HG02970 (cell line): ENCODE measurements around the gene TIAM1.

Source experiments
- ATAC-seq: cut with Tn5 transposase; IDR thresholded peaks from one replicate; pipeline ENCODE4 v1.9.1; 2021; ENCODE audit warnings: mild to moderate bottlenecking, moderate library complexity, moderate number of reproducible peaks; ENCODE audit not compliant: unreplicated experiment, low FRiP score

Gene TIAM1

GRCh38 chr21:31182231-31183140 is 161.6 kb downstream of the TIAM1 start:
- ATAC-seq: no peak

- ATAC-seq: no peak
Observed at GRCh38 chr21:31181082-31181750, 162.8 kb downstream of the TIAM1 start.

GRCh38 chr21:31180256-31181081 is 163.6 kb downstream of the TIAM1 start:
- no peak for ATAC-seq

GRCh38 chr21:31176725-31177124 is 167.3 kb downstream of the TIAM1 start:
- no peak for ATAC-seq

- ATAC-seq: no peak
Observed at GRCh38 chr21:31176080-31176551, 167.9 kb downstream of the TIAM1 start.

GRCh38 chr21:31173881-31174555 is 170.0 kb downstream of the TIAM1 start:
- no peak for ATAC-seq

GRCh38 chr21:31172328-31172727 is 171.7 kb downstream of the TIAM1 start:
- no peak for ATAC-seq

- no peak for ATAC-seq
Observed at GRCh38 chr21:31164713-31165694, 179.1 kb downstream of the TIAM1 start.

- ATAC-seq: no peak
Observed at GRCh38 chr21:31162827-31163226, 181.2 kb downstream of the TIAM1 start.

- ATAC-seq: no peak
Observed at GRCh38 chr21:31162079-31162699, 181.9 kb downstream of the TIAM1 start.

GRCh38 chr21:31161157-31161556 is 182.9 kb downstream of the TIAM1 start:
- ATAC-seq: no peak

- no peak for ATAC-seq
Observed at GRCh38 chr21:31159808-31160207, 184.3 kb downstream of the TIAM1 start.

- ATAC-seq: no peak
Observed at GRCh38 chr21:31158789-31159581, 185.1 kb downstream of the TIAM1 start.

- no peak for ATAC-seq
Observed at GRCh38 chr21:31157756-31158155, 186.3 kb downstream of the TIAM1 start.

GRCh38 chr21:31156662-31157061 is 187.4 kb downstream of the TIAM1 start:
- no peak for ATAC-seq

- no peak for ATAC-seq
Observed at GRCh38 chr21:31156169-31156568, 187.9 kb downstream of the TIAM1 start.

- ATAC-seq: no peak
Observed at GRCh38 chr21:31151156-31152045, 192.7 kb downstream of the TIAM1 start.
